Thymus (tissue), 11 donors: ENCODE data around the gene SLC16A3. TPM values are rescaled to one million over a fixed set of nuclear protein-coding genes. Genes with fewer than 3 reads are reported as not detected.

Experiments
- DNase-seq, 9 donors: peaks; one replicate each; pipeline ENCODE4 v3.0.0-alpha.2; 2013; ENCODE audit warnings: low spot score in 9 of 9, low read depth in 6 of 9, missing footprints in 1 of 9
- H3K27ac ChIP-seq, 2 donors: one replicate each; pipeline ENCODE4 v1.5.1; 2013; ENCODE audit warnings: control low read depth in 1 of 2, low read depth in 1 of 2, low read length in 1 of 2, mild to moderate bottlenecking in 1 of 2, moderate library complexity in 1 of 2
- H3K27me3 ChIP-seq, 2 donors: one replicate each; pipeline ENCODE4 v1.5.1; 2013; ENCODE audit warnings: low read length in 1 of 2; ENCODE audit not compliant: control insufficient read depth in 2 of 2, insufficient read depth in 1 of 2
- H3K36me3 ChIP-seq, 2 donors: one replicate each; pipeline ENCODE4 v1.5.1; 2013; ENCODE audit warnings: low read length in 1 of 2, mild to moderate bottlenecking in 1 of 2, moderate library complexity in 1 of 2; ENCODE audit not compliant: control insufficient read depth in 2 of 2, insufficient read depth in 2 of 2
- H3K4me1 ChIP-seq, 2 donors: one replicate each; pipeline ENCODE4 v1.5.1; 2013; ENCODE audit warnings: low read length in 2 of 2; ENCODE audit not compliant: control insufficient read depth in 2 of 2, insufficient read depth in 2 of 2
- H3K4me3 ChIP-seq, 2 donors: one replicate each; pipeline ENCODE4 v1.5.1; 2013; ENCODE audit warnings: low read length in 2 of 2, control low read depth in 1 of 2, mild to moderate bottlenecking in 1 of 2
- H3K9me3 ChIP-seq, 2 donors: one replicate each; pipeline ENCODE4 v1.5.1; 2013; ENCODE audit warnings: low read length in 1 of 2, mild to moderate bottlenecking in 1 of 2; ENCODE audit not compliant: control insufficient read depth in 2 of 2, insufficient read depth in 1 of 2
- WGBS: extraction: QIAGEN DNeasy Blood & Tissue Kit; methylation state at CpG from one replicate; pipeline ENCODE4 v1.1.7; 2013; 5-methylcytosine and 5-hydroxymethylcytosine counted together
- polyA plus RNA-seq: library from polyadenylated mRNA; stranded (reverse); fragments of 200-250 nt; gene quantifications from one replicate; pipeline ENCODE4 v1.2.3, GENCODE V29; 2013
- total RNA-seq: library from RNA; stranded (reverse); fragments of 120-200 nt; gene quantifications from one replicate; pipeline ENCODE4 v1.2.4, GENCODE V29; 2013
- donor health status: healthy.

SLC16A3 gene
- total and polyA plus RNA-seq, 2 donors: 17.3 to 30.2 TPM

GRCh38 chr17:82218349-82219075, 10.3 kb upstream of the SLC16A3 start:
- Histone ChIP-seq H3K27ac (peak overlapping the region in 1 of 2 donors; percentile 5), H3K9me3 (peaks cover 0 to 4% of the 10 kb centered on the region in 2 donors), H3K36me3 (no peaks in the 10 kb centered on the region), H3K4me1 (peaks cover 0 to 14% of the 10 kb centered on the region in 2 donors), H3K4me3 (no peak overlapping the region), H3K27me3 (peaks cover 0 to 10% of the 10 kb centered on the region in 2 donors)
- WGBS: 93% methylated on average over 32 of the region's 32 CpGs
- DNase-seq: no peak

- H3K9me3 ChIP-seq: peaks cover 0 to 4% of the 10 kb centered on the region in 2 donors
- no peak overlapping the region for H3K4me3 ChIP-seq
- H3K27ac ChIP-seq: no peak overlapping the region
- peaks cover 0 to 13% of the 10 kb centered on the region in 2 donors for H3K4me1 ChIP-seq
- H3K27me3 ChIP-seq: peaks cover 0 to 8% of the 10 kb centered on the region in 2 donors
- no peaks in the 10 kb centered on the region for H3K36me3 ChIP-seq
- WGBS: 98% methylated on average over 7 of the region's 7 CpGs
- no peak for DNase-seq
Measured at GRCh38 chr17:82219083-82219482, 9.8 kb upstream of the SLC16A3 start.

GRCh38 chr17:82219753-82220709, 8.8 kb upstream of the SLC16A3 start:
- WGBS: 94% methylated on average over 11 of the region's 11 CpGs
- Histone ChIP-seq H3K9me3 (peaks cover 0 to 9% of the 10 kb centered on the region in 2 donors), H3K27me3 (peaks cover 0 to 4% of the 10 kb centered on the region in 2 donors), H3K4me1 (peaks cover 0 to 13% of the 10 kb centered on the region in 2 donors), H3K27ac (no peak overlapping the region), H3K4me3 (no peak overlapping the region), H3K36me3 (no peaks in the 10 kb centered on the region)
- no peak for DNase-seq

GRCh38 chr17:82221341-82221902, 7.4 kb upstream of the SLC16A3 start:
- H3K9me3 ChIP-seq: peaks cover 0 to 16% of the 10 kb centered on the region in 2 donors
- no peak for DNase-seq
- WGBS: 95% methylated on average over 10 of the region's 10 CpGs
- no peaks in the 10 kb centered on the region for H3K36me3 ChIP-seq
- no peak overlapping the region for H3K27ac ChIP-seq
- peaks cover 0 to 9% of the 10 kb centered on the region in 2 donors for H3K4me1 ChIP-seq
- no peak overlapping the region for H3K4me3 ChIP-seq
- H3K27me3 ChIP-seq: peaks cover 0 to 11% of the 10 kb centered on the region in 2 donors

GRCh38 chr17:82222816-82223215, 6.0 kb upstream of the SLC16A3 start:
- DNase-seq: no peak
- WGBS: 86% methylated on average over 10 of the region's 10 CpGs
- Histone ChIP-seq H3K4me1 (peaks cover 3 to 4% of the 10 kb centered on the region in 2 donors), H3K36me3 (no peaks in the 10 kb centered on the region), H3K9me3 (peaks cover 0 to 16% of the 10 kb centered on the region in 2 donors), H3K27me3 (peaks cover 0 to 25% of the 10 kb centered on the region in 2 donors), H3K4me3 (no peak overlapping the region), H3K27ac (no peak overlapping the region)

- no peak overlapping the region for H3K4me3 ChIP-seq
- peaks cover 8 to 9% of the 10 kb centered on the region in 2 donors for H3K4me1 ChIP-seq
- H3K27me3 ChIP-seq: peaks cover 0 to 32% of the 10 kb centered on the region in 2 donors
- DNase-seq: no peak
- 91% methylated on average over 5 of the region's 5 CpGs for WGBS
- peaks cover 0 to 16% of the 10 kb centered on the region in 2 donors for H3K9me3 ChIP-seq
- H3K36me3 ChIP-seq: no peaks in the 10 kb centered on the region
- no peak overlapping the region for H3K27ac ChIP-seq
Measured at GRCh38 chr17:82223517-82223916, 5.3 kb upstream of the SLC16A3 start.

- Histone ChIP-seq H3K27me3 (peaks cover 9 to 40% of the 10 kb centered on the region in 2 donors), H3K4me3 (no peak overlapping the region), H3K4me1 (peaks cover 12 to 14% of the 10 kb centered on the region in 2 donors), H3K36me3 (no peaks in the 10 kb centered on the region), H3K27ac (no peak overlapping the region), H3K9me3 (peaks cover 0 to 16% of the 10 kb centered on the region in 2 donors)
- no peak for DNase-seq
- WGBS: 87% methylated on average over 8 of the region's 8 CpGs
Measured at GRCh38 chr17:82224666-82225065, 4.2 kb upstream of the SLC16A3 start.

- 96% methylated on average over 24 of the region's 24 CpGs for WGBS
- Histone ChIP-seq H3K9me3 (peaks cover 0 to 14% of the 10 kb centered on the region in 2 donors), H3K4me3 (no peak overlapping the region), H3K36me3 (no peaks in the 10 kb centered on the region), H3K4me1 (peaks cover 20 to 21% of the 10 kb centered on the region in 2 donors), H3K27me3 (peaks cover 17 to 44% of the 10 kb centered on the region in 2 donors), H3K27ac (no peak overlapping the region)
- DNase-seq: no peak
Measured at GRCh38 chr17:82225368-82226029, 3.3 kb upstream of the SLC16A3 start.
